ENCODE measurements around the gene PCGF1. TPM values are rescaled to one million over a fixed set of nuclear protein-coding genes. Genes with fewer than 3 reads are reported as not detected.

Gene PCGF1
- total and polyA plus RNA-seq, 8 donors = 20.4 to 33.6 (median 24.1) TPM

GRCh38 chr2:74554820-74555531 lies 47.5 kb upstream of the PCGF1 start:
- DNase-seq = peak in 3 of 4 donors; percentile 34 to 93 (median 72)
- peaks cover 0 to 11% of the 10 kb centered on the region in 2 donors for H3K36me3 ChIP-seq
- intact Hi-C loops (cut with DNase I) = no loop called here
- H3K4me1 ChIP-seq = peaks cover 13 to 51% of the 10 kb centered on the region in 2 donors
- peak; percentile 74 for ATAC-seq
- H3K4me3 ChIP-seq = peak overlapping the region; percentile 72 to 95
- peaks cover 0 to 1% of the 10 kb centered on the region in 2 donors for H3K27me3 ChIP-seq
- no peaks in the 10 kb centered on the region for H3K9me3 ChIP-seq
- TF ChIP-seq, protein P1, sequence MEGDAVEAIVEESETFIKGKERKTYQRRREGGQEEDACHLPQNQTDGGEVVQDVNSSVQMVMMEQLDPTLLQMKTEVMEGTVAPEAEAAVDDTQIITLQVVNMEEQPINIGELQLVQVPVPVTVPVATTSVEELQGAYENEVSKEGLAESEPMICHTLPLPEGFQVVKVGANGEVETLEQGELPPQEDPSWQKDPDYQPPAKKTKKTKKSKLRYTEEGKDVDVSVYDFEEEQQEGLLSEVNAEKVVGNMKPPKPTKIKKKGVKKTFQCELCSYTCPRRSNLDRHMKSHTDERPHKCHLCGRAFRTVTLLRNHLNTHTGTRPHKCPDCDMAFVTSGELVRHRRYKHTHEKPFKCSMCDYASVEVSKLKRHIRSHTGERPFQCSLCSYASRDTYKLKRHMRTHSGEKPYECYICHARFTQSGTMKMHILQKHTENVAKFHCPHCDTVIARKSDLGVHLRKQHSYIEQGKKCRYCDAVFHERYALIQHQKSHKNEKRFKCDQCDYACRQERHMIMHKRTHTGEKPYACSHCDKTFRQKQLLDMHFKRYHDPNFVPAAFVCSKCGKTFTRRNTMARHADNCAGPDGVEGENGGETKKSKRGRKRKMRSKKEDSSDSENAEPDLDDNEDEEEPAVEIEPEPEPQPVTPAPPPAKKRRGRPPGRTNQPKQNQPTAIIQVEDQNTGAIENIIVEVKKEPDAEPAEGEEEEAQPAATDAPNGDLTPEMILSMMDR (IDR thresholded peaks at IDR 0.05) = no peak
- peak overlapping the region; percentile 84 to 93 for H3K27ac ChIP-seq

- DNase-seq (peak; percentile 88 to 97 (median 93)), ATAC-seq (peak; percentile 91)
- intact Hi-C loops (cut with DNase I) = no loop called here
- Histone ChIP-seq H3K9me3 (no peaks in the 10 kb centered on the region), H3K4me1 (peaks cover 13 to 59% of the 10 kb centered on the region in 2 donors), H3K36me3 (peaks cover 0 to 11% of the 10 kb centered on the region in 2 donors), H3K4me3 (peak within 1 kb of the TSS; percentile 72 to 95), H3K27me3 (no peaks in the 10 kb centered on the region), H3K27ac (peak within 1 kb of the TSS; percentile 84 to 93)
- TF ChIP-seq, protein P1 (IDR thresholded peaks at IDR 0.05) = no peak
These were observed 46.7 kb upstream of the PCGF1 start, which contains the start of the genes DOK1 and LOXL3 for GRCh38 chr2:74553892-74554819. Gene DOK1 (plus strand): TSS chr2:74554720. CDS start chr2:74554755, 35 bp downstream. Gene LOXL3 (minus strand): TSS chr2:74553942. CDS start chr2:74552634, 1,308 bp downstream.

DNA sequence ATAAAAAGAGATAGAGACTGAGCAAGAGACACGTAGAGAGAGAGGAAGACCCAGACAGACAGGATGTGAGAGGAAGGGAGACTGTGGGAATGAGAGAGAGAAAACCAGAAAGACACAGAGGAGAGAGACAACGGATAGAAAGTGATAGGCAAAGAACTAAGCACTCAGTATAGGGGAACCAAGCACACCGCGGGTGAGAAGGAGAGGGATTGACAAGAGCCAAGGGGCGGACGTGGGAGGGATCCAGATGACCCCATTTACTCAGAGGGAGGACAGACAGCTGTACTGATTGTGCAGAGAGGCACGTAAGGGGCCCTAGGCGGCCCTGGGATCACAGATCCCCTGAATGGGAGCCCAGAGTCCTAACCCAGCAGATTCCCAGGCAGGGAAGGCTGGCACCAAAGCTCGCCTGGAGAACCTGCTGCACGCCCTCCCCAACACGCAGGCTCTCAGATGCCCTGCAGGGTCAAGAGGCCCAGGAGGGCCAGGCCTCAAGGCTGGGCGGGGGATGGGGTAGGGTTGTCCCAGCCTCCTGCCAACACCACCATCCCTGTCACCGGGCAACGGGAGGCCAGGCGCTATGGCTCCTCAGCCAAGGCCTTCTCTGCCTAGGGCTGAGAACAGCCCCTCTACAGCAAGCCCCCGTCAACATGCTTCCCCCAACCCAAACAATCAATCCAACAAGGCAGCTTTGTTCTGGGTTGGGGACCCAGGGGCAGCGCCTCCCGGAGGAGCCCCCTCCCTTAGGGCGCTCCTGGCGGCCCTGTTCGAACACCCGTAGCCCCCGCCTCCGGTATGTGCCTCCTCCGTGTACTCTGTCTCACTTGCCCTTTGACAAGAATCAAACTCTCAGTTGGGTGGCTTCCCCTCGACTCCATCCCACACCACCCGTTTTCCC lies 45.7 kb upstream of the PCGF1 start:
- Histone ChIP-seq H3K4me1 (peaks cover 13 to 58% of the 10 kb centered on the region in 2 donors), H3K27me3 (no peaks in the 10 kb centered on the region), H3K9me3 (no peaks in the 10 kb centered on the region), H3K27ac (peak overlapping the region in 1 of 2 donors; percentile 84), H3K36me3 (peaks cover 0 to 11% of the 10 kb centered on the region in 2 donors), H3K4me3 (peak overlapping the region; percentile 72 to 95)
- DNase-seq = peak in 2 of 4 donors; percentile 37 to 58
- TF ChIP-seq, protein P1 (IDR thresholded peaks at IDR 0.05) = no peak
- intact Hi-C loops (cut with DNase I) = no loop called here
- peak; percentile 0 for ATAC-seq

DNA sequence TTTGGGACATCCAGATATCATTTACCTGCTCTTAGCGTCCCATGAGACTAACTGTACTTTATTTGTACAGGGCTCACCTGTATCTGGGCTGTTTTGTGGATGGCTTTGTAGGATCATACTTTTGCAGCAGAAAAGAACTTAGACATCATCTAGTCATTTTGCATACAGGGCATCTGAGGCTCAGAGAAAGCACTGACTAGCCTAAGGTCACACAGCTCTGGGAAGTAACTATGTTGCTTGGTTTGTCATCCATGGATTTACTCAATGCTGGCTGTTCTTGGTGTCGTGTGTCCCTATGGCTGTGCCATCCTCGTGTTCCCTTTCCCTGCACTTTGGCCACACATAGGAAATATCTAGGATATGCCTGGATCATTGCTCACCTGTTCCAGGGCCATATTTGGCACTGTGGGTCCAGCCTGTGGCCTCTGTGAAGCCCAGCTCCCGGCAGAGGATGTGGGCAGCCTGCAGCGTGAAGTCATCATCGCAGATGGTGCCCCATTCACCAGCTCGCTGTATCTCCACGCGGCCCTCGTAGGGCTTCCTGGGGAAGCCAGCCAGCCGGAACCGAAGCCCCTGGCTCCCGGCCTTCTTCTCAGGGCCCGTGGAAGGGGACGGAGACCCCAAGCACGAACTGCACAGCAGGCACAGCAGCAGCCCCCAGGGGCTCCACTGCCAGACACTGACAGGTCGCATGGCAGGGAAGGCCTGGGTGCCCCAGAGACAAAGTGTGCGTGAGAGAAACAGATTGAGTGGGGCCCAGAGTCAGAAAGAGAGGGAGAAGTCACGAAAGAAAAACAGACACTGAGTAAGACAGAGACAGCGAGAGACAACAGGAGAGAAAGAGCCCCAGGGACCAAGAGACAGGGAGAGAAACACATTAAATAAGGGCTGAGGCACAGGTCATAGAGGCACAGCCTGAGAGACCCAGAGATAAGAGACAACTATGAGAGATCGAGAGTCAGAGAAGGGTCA lies 44.7 kb upstream of the PCGF1 start:
- Histone ChIP-seq H3K4me3 (no peak overlapping the region), H3K4me1 (peaks cover 13 to 57% of the 10 kb centered on the region in 2 donors), H3K27me3 (no peaks in the 10 kb centered on the region), H3K27ac (no peak overlapping the region), H3K9me3 (no peaks in the 10 kb centered on the region), H3K36me3 (peaks cover 0 to 11% of the 10 kb centered on the region in 2 donors)
- intact Hi-C loops (cut with DNase I) = no loop called here
- DNase-seq (no peak), ATAC-seq (no peak)
- TF ChIP-seq, protein P1 (IDR thresholded peaks at IDR 0.05) = no peak

Measured in left lung (tissue), 10 donors.